Measurements from ENCODE around the gene GRK6.
A peak's percentile ranks its signal among the peaks of the same experiment; 100 is the strongest.

Gene GRK6

GRCh38 chr5:177403792-177404640, 22.5 kb upstream of the GRK6 start (continued):
- no peak for TF ChIP-seq ZNF362 (tag by site-specific recombination; IDR thresholded peaks at IDR 0.05)
- peak; percentile 47 for TF ChIP-seq ZBTB20 (tag by site-specific recombination; IDR thresholded peaks at IDR 0.05)
- peak; percentile 69; the same call in 1 of the 2 replicates for TF ChIP-seq ZNF596 (tag by site-specific recombination; IDR thresholded peaks at IDR 0.05)
- no peak; the same call in 1 of the 2 replicates for TF ChIP-seq WT1 (tag by site-specific recombination; IDR thresholded peaks at IDR 0.05)
- TF ChIP-seq ZNF560 (tag by site-specific recombination; IDR thresholded peaks at IDR 0.05; ENCODE audit: borderline replicate concordance): no peak
- TF ChIP-seq SCRT2 (tag by site-specific recombination; IDR thresholded peaks at IDR 0.05): no peak
- TF ChIP-seq ZSCAN18 (tag by site-specific recombination; IDR thresholded peaks at IDR 0.05): no peak; the same call in 1 of the 2 replicates
- no peak for TF ChIP-seq OVOL3 (tag by site-specific recombination; IDR thresholded peaks at IDR 0.05)
- TF ChIP-seq ZXDB (tag by site-specific recombination; IDR thresholded peaks at IDR 0.05): peak; percentile 65
- peak; percentile 65; the same call in 1 of the 2 replicates for TF ChIP-seq ZNF311 (tag by site-specific recombination; IDR thresholded peaks at IDR 0.05; ENCODE audit: borderline replicate concordance)
- TF ChIP-seq ZNF677 (tag by site-specific recombination; IDR thresholded peaks at IDR 0.05): peak; percentile 90
- TF ChIP-seq ZNF544 (tag by site-specific recombination; IDR thresholded peaks at IDR 0.05): peak; percentile 96
- TF ChIP-seq BCL11A (tag by site-specific recombination; IDR thresholded peaks at IDR 0.05; ENCODE audit: low read depth): peak; percentile 63
- TF ChIP-seq PATZ1 (tag by site-specific recombination; IDR thresholded peaks at IDR 0.05): peak; percentile 46; the same call in 1 of the 2 replicates
- TF ChIP-seq ZNF37A (tag by site-specific recombination; IDR thresholded peaks at IDR 0.05): peak; percentile 86
- no peak for TF ChIP-seq GLI4 (tag by site-specific recombination; IDR thresholded peaks at IDR 0.05)
- TF ChIP-seq ZNF791 (tag by site-specific recombination; IDR thresholded peaks at IDR 0.05): no peak
- peak; percentile 44; the same call in 1 of the 2 replicates for TF ChIP-seq ZFP69B (tag by site-specific recombination; IDR thresholded peaks at IDR 0.05)
- TF ChIP-seq PRDM10 (tag by site-specific recombination; IDR thresholded peaks at IDR 0.05): peak; percentile 69; the same call in 1 of the 2 replicates
- peak; percentile 52; the same call in 1 of the 2 replicates for TF ChIP-seq ZNF341 (tag by site-specific recombination; IDR thresholded peaks at IDR 0.05; ENCODE audit: low read depth)
- no peak for TF ChIP-seq ZNF132 (tag by site-specific recombination; IDR thresholded peaks at IDR 0.05; ENCODE audit: borderline replicate concordance)
- no peak for TF ChIP-seq ZNF26 (tag by site-specific recombination; IDR thresholded peaks at IDR 0.05)
- TF ChIP-seq ZNF292 (tag by site-specific recombination; IDR thresholded peaks at IDR 0.05; ENCODE audit: borderline replicate concordance, low read depth): no peak
- TF ChIP-seq ZNF239 (tag by site-specific recombination; IDR thresholded peaks at IDR 0.05): no peak
- TF ChIP-seq ZBTB48 (tag by site-specific recombination; IDR thresholded peaks at IDR 0.05): peak; percentile 68; the same call in 1 of the 2 replicates
- TF ChIP-seq ZNF580 (tag by site-specific recombination; IDR thresholded peaks at IDR 0.05): 0 out of 2 replicates have a peak, but pooled peaks have one; percentile 40
- no peak for TF ChIP-seq ZNF114 (tag by site-specific recombination; IDR thresholded peaks at IDR 0.05)
